VCaP (cell line): Measurements from ENCODE around the gene FRAS1.

Experiments used
- H3K27ac ChIP-seq: fragments of 450-650 bp; 2 replicates; pipeline ENCODE4 v1.5.1; 2017
- TF ChIP-seq, protein P1 (sequence below): fragments of 450-650 bp; conservative IDR thresholded peaks from 2 replicates; pipeline ENCODE4 v1.5.1; 2017; ENCODE audit warnings: mild to moderate bottlenecking, moderate library complexity

FRAS1 gene

DNA sequence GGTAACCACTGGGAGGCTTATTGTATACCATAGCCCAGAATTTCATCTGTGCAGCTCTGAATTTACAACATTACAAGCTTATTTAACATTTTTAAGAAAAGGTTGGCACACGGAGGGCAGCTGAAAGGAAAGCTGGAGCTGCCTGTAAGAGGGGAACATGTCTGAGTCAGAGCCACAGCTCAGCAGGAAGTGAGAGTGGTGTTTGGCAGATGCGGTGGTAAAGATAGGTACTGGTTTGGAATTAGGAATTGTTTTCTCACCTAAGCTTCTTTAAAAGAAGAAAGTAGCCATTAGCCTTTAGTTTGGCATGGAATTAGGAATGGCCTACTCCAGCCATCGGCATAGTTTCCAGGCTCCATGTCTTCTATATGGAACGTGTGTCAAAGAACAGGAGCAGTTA, 321.9 kb downstream of the FRAS1 start:
- no peak overlapping the region for H3K27ac ChIP-seq
- TF ChIP-seq, protein P1, sequence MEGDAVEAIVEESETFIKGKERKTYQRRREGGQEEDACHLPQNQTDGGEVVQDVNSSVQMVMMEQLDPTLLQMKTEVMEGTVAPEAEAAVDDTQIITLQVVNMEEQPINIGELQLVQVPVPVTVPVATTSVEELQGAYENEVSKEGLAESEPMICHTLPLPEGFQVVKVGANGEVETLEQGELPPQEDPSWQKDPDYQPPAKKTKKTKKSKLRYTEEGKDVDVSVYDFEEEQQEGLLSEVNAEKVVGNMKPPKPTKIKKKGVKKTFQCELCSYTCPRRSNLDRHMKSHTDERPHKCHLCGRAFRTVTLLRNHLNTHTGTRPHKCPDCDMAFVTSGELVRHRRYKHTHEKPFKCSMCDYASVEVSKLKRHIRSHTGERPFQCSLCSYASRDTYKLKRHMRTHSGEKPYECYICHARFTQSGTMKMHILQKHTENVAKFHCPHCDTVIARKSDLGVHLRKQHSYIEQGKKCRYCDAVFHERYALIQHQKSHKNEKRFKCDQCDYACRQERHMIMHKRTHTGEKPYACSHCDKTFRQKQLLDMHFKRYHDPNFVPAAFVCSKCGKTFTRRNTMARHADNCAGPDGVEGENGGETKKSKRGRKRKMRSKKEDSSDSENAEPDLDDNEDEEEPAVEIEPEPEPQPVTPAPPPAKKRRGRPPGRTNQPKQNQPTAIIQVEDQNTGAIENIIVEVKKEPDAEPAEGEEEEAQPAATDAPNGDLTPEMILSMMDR: no peak

DNA sequence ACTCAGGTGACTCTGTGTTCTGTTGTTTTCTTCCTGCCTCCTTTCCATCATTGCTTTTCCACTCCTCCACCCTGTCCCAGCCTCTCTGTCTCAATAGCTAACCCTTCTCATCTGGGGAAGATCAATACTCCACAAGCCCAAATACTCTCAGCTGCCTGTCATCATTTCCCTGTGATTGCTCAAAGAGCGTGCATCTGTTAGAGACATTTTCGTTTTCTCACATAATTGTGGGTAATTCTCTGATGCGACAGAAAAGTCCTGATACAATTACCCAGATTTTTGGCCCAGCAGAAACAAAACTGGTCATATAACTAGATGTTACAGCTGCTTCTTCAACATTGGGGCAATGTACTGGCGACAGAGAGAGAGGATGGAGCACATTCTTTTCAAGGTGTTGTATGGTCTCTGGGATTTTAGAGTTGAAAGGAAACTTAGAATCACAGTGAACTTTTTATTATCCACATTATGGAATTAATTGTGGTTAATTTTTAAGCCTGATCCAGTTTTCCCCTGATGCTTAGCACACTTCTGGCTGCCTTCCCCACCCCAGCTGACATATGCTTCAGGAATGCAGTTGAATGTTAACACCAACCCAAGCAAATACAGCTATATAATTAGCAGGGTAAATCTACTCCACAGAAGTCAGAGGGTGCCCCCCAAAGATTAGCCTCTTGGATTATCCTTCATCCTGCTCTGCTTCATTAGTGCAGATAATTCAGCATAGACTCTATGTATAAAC, 323.0 kb downstream of the FRAS1 start:
- TF ChIP-seq, protein P1: no peak
- H3K27ac ChIP-seq: no peak overlapping the region

DNA sequence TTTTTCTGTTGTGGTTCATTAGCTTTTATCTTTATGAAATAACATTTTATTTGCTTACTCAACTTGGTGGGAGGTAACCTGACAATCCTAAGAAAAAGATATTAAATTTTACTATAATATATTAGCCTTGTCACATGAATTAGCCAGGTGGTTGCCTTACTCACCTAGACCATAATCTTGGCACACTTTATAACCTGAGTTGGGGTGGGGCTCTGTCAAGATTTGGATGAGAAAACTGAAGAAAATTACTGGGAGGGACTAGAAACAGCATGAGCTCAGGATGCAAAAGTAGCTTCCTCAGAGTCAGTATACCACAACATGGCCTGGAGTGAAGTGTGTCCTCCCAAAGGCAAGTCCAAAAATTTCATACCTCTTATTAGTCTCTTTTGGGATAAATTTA, 329.6 kb downstream of the FRAS1 start:
- TF ChIP-seq, protein P1: no peak
- H3K27ac ChIP-seq: no peak overlapping the region

DNA sequence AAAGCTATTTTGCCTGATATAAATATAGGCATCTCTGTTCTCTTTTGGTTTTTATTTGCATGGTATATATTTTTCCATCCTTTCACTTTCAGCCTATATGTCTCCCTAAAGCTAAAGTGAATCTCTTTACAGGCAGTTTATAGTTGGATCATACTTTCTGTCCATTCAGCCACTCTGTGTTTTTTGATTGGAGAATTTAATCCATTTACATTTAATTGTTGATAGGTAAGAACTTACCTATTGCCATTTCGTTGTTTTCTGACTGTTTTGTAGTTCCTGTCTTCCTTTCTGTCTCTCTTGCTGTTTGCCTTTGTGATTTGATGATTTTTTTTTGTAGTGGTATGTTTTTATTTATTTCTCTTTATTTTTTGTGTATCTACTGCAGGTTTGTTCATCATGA, 338.5 kb downstream of the FRAS1 start:
- H3K27ac ChIP-seq: no peak overlapping the region
- TF ChIP-seq, protein P1: no peak

DNA sequence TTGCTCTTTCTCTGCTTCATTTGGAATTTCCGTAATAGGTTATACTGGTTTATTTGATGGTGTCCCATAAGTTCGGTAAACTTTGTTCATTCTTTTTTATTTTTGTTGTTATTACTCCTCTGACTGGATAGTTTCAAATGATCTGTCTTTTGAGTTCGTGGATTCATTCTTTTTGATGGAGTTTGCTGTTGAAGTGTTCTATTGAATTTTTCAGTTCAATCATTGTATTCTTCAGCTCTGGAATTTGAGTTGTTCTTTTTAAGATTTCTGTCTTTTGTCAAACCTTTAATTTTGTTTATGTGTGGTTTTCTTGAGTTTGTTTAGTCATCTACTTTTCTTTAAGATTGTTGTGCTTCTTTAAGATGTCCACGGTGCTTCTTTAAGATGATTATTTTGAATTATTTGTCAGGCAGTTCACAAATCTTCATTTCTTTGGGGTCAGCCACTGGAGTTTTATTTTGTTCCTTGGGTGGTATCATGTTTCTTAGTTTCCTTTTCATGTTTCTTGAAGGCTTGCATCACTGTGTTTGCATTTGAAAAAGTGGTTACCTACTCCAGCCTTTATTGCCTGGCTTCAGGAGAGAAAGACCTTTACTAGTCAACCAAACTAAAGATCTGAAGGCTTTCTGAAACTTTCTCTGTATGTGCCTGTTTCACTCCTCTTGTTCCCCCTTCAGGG, 339.6 kb downstream of the FRAS1 start:
- TF ChIP-seq, protein P1: no peak
- no peak overlapping the region for H3K27ac ChIP-seq

DNA sequence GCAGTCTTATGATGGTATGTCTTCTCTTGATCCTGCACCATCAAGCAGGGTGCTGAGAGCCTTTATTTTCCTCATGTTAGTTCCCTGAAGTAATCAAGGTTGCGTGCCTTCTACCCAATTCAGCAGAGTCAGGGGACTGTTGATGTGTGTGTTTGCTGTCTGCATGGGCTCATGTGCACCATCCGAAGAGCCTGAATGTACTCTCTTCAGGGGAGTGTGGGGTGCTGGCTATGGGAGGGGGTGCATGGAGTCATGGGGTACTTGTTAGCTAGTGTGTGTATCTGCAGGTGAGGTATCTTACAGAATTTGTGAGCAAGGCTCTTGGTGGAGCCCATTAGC, 340.1 kb downstream of the FRAS1 start:
- no peak overlapping the region for H3K27ac ChIP-seq
- TF ChIP-seq, protein P1: no peak

DNA sequence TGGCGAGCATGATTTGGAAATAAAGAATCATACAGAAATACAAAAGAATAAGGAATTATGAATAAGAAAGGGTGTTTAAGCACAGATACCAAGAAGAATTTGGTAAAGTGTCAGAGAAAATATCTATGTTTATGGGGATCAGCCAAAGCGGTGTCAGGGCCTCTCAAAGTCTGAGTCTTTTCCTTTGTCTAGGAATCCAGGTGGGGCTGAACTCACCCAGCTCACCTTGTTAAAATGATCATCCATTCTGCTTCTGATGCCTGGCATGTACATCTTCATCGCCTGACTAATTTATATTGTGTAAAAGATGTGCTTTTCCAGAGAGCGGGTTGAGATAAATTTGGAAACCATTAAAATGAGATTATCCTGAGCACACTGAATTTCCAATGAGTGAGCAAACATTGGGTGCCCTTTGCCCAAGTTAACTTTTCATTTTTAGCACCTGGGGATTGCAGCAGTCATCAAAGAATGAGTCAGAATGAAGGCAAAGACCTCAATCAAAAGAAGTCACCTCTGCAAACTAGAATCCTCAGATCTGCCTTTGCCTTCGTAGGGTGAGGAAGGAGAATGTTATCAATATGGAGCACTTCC, 352.6 kb downstream of the FRAS1 start:
- TF ChIP-seq, protein P1: no peak
- no peak overlapping the region for H3K27ac ChIP-seq
